SH-SY5Y (cell line): ENCODE results near the gene LRP8.

Source experiments
- GATA2 ChIP-seq: IDR thresholded peaks from 2 replicates; pipeline ENCODE4 v1.6.1; 2011; ENCODE audit warnings: mild to moderate bottlenecking, low read depth, low read length
- GATA3 ChIP-seq: IDR thresholded peaks from 2 replicates; pipeline ENCODE4 v1.6.1; 2011; ENCODE audit warnings: low read depth, mild to moderate bottlenecking, low read length, moderate library complexity

- TF ChIP-seq GATA2 (no peak), GATA3 (no peak)
Measured at GRCh38 chr1:53331446-53332185, 3.7 kb upstream of the LRP8 start.
